DND-41 (cell line): ENCODE measurements around the gene L3MBTL3.

Source experiments
- ATAC-seq: fragments of 200-7000 bp; cut with Tn5 transposase; 3 replicates; pipeline ENCODE4 v1.9.1; 2021; ENCODE audit warnings: low read depth; ENCODE audit not compliant: insufficient read depth
- DNase-seq: peaks from one replicate; pipeline ENCODE4 v3.0.0-alpha.2; 2020
- H2AFZ ChIP-seq: 2 replicates; pipeline ENCODE4 v1.6.0; 2012; ENCODE audit warnings: low read depth, low read length
- H3K27ac ChIP-seq: 2 replicates; pipeline ENCODE4 v1.5.1; 2012; ENCODE audit warnings: low read length, inconsistent platforms
- H3K27me3 ChIP-seq: fragments of 200-600 bp; sonication (generic); 2 replicates; pipeline ENCODE4 v1.6.0; 2012; ENCODE audit warnings: low read length, mild to moderate bottlenecking, inconsistent platforms; ENCODE audit not compliant: insufficient read depth, poor library complexity
- H3K36me3 ChIP-seq: 2 replicates; pipeline ENCODE4 v1.5.1; 2012; ENCODE audit warnings: low read length, inconsistent platforms; ENCODE audit not compliant: insufficient read depth
- H3K4me1 ChIP-seq: 2 replicates; pipeline ENCODE4 v1.5.1; 2012; ENCODE audit warnings: mild to moderate bottlenecking, low read length; ENCODE audit not compliant: insufficient read depth
- H3K4me2 ChIP-seq: 2 replicates; pipeline ENCODE4 v1.6.0; 2012; ENCODE audit warnings: mild to moderate bottlenecking, moderate library complexity, low read length, inconsistent platforms; ENCODE audit not compliant: insufficient read depth
- H3K4me3 ChIP-seq, 2 experiments: fragments of 200-600 bp in 1 of 2; shearing (Covaris generic) in 1 of 2; 2 replicates each; pipeline ENCODE4 v1.5.1; 2012 to 2016; ENCODE audit warnings: inconsistent platforms in 2 of 2, low read length in 2 of 2, mild to moderate bottlenecking in 2 of 2, low read depth in 1 of 2, moderate library complexity in 1 of 2
- H3K79me2 ChIP-seq: 2 replicates; pipeline ENCODE4 v1.6.0; 2012; ENCODE audit warnings: low read length, inconsistent platforms; ENCODE audit not compliant: insufficient read depth
- H3K9ac ChIP-seq: 2 replicates; pipeline ENCODE4 v1.6.0; 2012; ENCODE audit warnings: low read depth, mild to moderate bottlenecking, inconsistent platforms, low read length, moderate library complexity
- H3K9me3 ChIP-seq: 2 replicates; pipeline ENCODE4 v1.5.1; 2012; ENCODE audit warnings: low read length, moderate library complexity, mild to moderate bottlenecking, inconsistent platforms; ENCODE audit not compliant: insufficient read depth, severe bottlenecking
- H4K20me1 ChIP-seq: 2 replicates; pipeline ENCODE4 v1.6.0; 2012; ENCODE audit warnings: low read length; ENCODE audit not compliant: insufficient read depth
- EZH2 ChIP-seq: IDR thresholded peaks from 3 replicates; pipeline ENCODE4 v1.6.1; 2012; ENCODE audit warnings: borderline replicate concordance, low read depth, mild to moderate bottlenecking, moderate library complexity, low read length, inconsistent platforms; ENCODE audit not compliant: severe bottlenecking
- TF ChIP-seq, protein P1 (sequence below): IDR thresholded peaks from 2 replicates; pipeline ENCODE4 v1.5.1; 2012; ENCODE audit warnings: borderline replicate concordance, low read length, moderate library complexity, mild to moderate bottlenecking; ENCODE audit not compliant: poor library complexity, severe bottlenecking; ENCODE audit errors: extremely low read depth

The L3MBTL3 gene

DNA sequence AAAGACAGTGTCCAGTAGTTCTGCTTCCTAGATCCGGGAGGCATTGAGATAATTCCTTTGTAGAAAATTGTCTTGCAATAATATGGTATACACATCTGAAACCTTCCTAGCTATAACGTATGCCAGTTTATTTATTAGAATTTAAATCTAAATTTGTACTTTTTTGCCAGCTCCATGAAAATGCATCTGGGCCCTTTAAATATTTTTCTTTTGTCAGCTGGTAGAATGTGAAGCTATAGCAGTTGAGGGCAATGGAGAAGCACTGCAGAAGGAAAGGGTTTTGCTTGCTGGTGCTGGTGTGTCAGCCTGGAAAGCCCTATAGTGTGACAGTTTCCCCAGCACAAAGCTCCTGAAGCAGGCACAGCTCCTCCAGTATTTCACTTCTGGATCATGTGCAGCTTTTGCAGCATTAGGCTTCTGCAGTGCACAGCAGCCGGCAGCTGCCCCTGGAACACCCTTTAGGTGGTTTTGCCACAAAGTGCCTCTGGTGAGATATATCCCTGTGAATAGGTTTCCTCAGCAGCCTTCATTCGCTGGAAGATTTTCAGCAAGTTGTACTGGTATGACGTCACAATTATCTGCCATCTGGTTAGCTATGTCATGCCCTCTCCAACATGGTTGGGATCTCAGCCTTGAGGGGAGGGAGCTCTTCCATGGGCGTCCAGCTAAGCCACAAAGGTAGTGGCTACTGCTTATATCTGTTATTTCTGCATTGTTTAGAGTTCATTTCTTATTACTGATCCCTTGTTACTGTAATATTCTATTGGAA is 40.0 kb upstream of the L3MBTL3 start:
- Histone ChIP-seq H3K36me3 (no peaks in the 10 kb centered on the region), H2AFZ (no peak overlapping the region), H3K79me2 (no peaks in the 10 kb centered on the region), H3K4me1 (no peaks in the 10 kb centered on the region), H4K20me1 (no peaks in the 10 kb centered on the region), H3K4me3 (no peak overlapping the region), H3K9me3 (no peaks in the 10 kb centered on the region), H3K27me3 (no peaks in the 10 kb centered on the region), H3K27ac (no peak overlapping the region), H3K4me2 (no peak overlapping the region), H3K9ac (no peak overlapping the region)
- DNase-seq (no peak), ATAC-seq (no peak)
- no peak for TF ChIP-seq EZH2
- TF ChIP-seq, protein P1, sequence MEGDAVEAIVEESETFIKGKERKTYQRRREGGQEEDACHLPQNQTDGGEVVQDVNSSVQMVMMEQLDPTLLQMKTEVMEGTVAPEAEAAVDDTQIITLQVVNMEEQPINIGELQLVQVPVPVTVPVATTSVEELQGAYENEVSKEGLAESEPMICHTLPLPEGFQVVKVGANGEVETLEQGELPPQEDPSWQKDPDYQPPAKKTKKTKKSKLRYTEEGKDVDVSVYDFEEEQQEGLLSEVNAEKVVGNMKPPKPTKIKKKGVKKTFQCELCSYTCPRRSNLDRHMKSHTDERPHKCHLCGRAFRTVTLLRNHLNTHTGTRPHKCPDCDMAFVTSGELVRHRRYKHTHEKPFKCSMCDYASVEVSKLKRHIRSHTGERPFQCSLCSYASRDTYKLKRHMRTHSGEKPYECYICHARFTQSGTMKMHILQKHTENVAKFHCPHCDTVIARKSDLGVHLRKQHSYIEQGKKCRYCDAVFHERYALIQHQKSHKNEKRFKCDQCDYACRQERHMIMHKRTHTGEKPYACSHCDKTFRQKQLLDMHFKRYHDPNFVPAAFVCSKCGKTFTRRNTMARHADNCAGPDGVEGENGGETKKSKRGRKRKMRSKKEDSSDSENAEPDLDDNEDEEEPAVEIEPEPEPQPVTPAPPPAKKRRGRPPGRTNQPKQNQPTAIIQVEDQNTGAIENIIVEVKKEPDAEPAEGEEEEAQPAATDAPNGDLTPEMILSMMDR, result no peak

DNA sequence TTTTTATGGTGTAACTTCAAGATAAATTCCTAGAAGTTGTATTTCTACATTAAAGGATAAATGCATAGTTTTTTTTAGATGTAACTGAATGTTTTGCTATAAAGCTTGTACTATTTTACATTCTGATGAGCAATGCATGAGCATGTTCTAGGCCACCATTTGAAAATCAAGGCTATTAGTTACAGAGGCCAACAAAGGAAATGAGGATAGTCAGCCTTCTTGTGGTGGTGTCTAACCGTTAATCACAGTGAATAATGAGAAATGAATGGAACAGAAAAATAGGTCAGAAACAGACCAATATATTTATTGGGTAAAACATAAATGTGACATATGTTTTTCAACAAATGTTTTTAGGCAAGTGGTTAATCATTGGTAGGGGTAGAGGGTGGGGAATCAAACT is 37.6 kb upstream of the L3MBTL3 start:
- Histone ChIP-seq H3K9me3 (no peaks in the 10 kb centered on the region), H4K20me1 (no peaks in the 10 kb centered on the region), H3K27me3 (no peaks in the 10 kb centered on the region), H3K36me3 (no peaks in the 10 kb centered on the region), H2AFZ (no peak overlapping the region), H3K4me3 (no peak overlapping the region), H3K27ac (no peak overlapping the region), H3K79me2 (no peaks in the 10 kb centered on the region), H3K4me1 (no peaks in the 10 kb centered on the region), H3K9ac (no peak overlapping the region), H3K4me2 (no peak overlapping the region)
- no peak for DNase-seq
- no peak for ATAC-seq
- TF ChIP-seq EZH2, result no peak
- TF ChIP-seq, protein P1, result no peak

DNA sequence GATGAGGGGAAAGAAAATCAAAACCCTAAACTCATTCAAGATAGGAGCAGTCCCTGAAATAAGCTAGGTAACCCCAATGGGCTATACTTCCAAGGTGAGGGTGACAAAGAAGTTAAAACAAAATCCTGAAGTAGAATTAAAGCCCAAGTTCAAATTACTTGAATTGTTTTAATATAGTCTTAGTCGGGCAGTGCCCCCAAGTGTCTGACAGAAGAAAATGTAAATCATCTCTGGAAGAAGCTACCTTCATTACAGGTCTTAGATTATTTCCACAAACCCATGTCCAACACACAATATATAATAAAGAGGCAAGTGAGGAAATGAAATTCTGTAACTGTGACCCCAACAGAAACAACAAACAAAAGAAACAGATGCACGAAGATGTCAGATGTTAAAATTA is 36.8 kb upstream of the L3MBTL3 start:
- Histone ChIP-seq H3K4me3 (no peak overlapping the region), H3K36me3 (no peaks in the 10 kb centered on the region), H3K9me3 (no peaks in the 10 kb centered on the region), H3K4me1 (no peaks in the 10 kb centered on the region), H3K27ac (no peak overlapping the region), H3K27me3 (no peaks in the 10 kb centered on the region), H3K4me2 (no peak overlapping the region), H3K79me2 (no peaks in the 10 kb centered on the region), H4K20me1 (no peaks in the 10 kb centered on the region), H2AFZ (no peak overlapping the region), H3K9ac (no peak overlapping the region)
- TF ChIP-seq, protein P1, result peak; percentile 9
- no peak for TF ChIP-seq EZH2
- ATAC-seq (no peak), DNase-seq (no peak)
